ENCODE results near the gene SSH2. TPM values are rescaled to one million over a fixed set of nuclear protein-coding genes. Genes with fewer than 3 reads are reported as not detected.

SSH2 gene
- polyA plus RNA-seq, 1 experiment = 24.1 TPM

DNA sequence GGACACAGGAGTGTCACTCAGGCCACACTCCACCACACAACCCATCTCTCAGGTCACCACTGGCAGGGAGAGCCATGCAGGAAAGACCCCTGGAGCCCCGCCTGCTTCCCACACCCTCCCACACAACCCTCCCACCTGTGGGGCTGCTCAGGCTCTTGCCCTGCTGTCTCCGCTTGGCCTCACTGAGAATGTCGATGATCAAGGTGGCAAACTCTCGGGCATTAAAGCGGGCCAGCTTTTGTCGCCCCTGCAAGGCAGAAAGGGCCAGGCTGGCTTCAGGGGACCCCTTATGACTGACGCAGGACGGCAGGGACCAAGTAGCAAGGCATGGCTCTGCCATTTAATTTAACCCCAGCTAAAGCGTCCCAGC is 353.0 kb downstream of the SSH2 start:
- TF ChIP-seq CTCF (IDR thresholded peaks at IDR 0.05; ENCODE audit: low read depth, low read length) = no peak
- Histone ChIP-seq H3K4me3 (ENCODE audit: low read depth, low read length) (no peak overlapping the region), H3K27ac (ENCODE audit: low read depth, low read length) (no peak overlapping the region), H3K27me3 (ENCODE audit: control insufficient read depth, insufficient read depth, low read length) (no peaks in the 10 kb centered on the region), H3K9me3 (ENCODE audit: control insufficient read depth, insufficient read depth, low read length) (no peaks in the 10 kb centered on the region; the same call in 1 of the 2 replicates)
- POLR2A ChIA-PET = interaction anchor here (0.8 kb wide), 1 partner anchor 12 kb away, joined by 3 read pairs; the partner anchor contains the start of gene GIT1
- no peak for DNase-seq (ENCODE audit: low read depth, low spot score)
- CTCF ChIA-PET = interaction anchor here (1.6 kb wide), 1 partner anchor 207 kb away, joined by 10 read pairs; no protein-coding TSS in a partner anchor

GRCh38 chr17:29576214-29577000 is 353.6 kb downstream of the SSH2 start:
- Histone ChIP-seq H3K27me3 (ENCODE audit: control insufficient read depth, insufficient read depth, low read length) (no peaks in the 10 kb centered on the region), H3K27ac (ENCODE audit: low read depth, low read length) (no peak overlapping the region), H3K9me3 (ENCODE audit: control insufficient read depth, insufficient read depth, low read length) (no peaks in the 10 kb centered on the region; the same call in 1 of the 2 replicates), H3K4me3 (ENCODE audit: low read depth, low read length) (no peak overlapping the region)
- no peak for DNase-seq (ENCODE audit: low read depth, low spot score)
- POLR2A ChIA-PET = interaction anchor here (0.7 to 0.8 kb wide), 2 partner anchors 13 to 159 kb away, joined by 3 read pairs; partner anchors contain the start of gene GIT1
- no peak for TF ChIP-seq CTCF (IDR thresholded peaks at IDR 0.05; ENCODE audit: low read depth, low read length)
- CTCF ChIA-PET = interaction anchor here (0.6 to 1.6 kb wide), 2 partner anchors 37 to 207 kb away, joined by 4 to 10 read pairs; no protein-coding TSS in a partner anchor

Small RNA genes lying within 50 kb of the gene (small RNA-seq; reads per million reads assigned to genes)
- gene RF00156 (ENCODE audit: insufficient read length, low read depth) (not detected), gene RF01210 (ENCODE audit: insufficient read length, low read depth) (not detected), gene RNU6-920P (ENCODE audit: insufficient read length, low read depth) (not detected)

Other genes with a start within 250 kb of the SSH2 start
- gene EFCAB5, start 11.4 kb upstream of the SSH2 start, polyA plus RNA-seq (2011; rRNA removed) = 0.07 and 0.24 TPM in 2 replicates
- 14.8 and 18.6 TPM in 2 replicates for gene NSRP1, start 186.6 kb upstream of the SSH2 start, polyA plus RNA-seq (2011; rRNA removed)

All from AG04450 (cell line).